Activated T-helper 1 cell treated with anti-CD3 and anti-CD28 coated beads, Interleukin-12 subunit alpha, Interleukin-12 subunit beta, Interleukin-2, Interleukin-4 antibody, amounts not matched to agents 30 ng/mL and 10 ng/mL and 1 ng/mL, durations not matched to agents 14 hours and 24 hours and 36 hours (primary cell): ENCODE measurements around the gene UFL1. TPM values are rescaled to one million over a fixed set of nuclear protein-coding genes. Genes with fewer than 3 reads are reported as not detected.
A peak's percentile ranks its signal among the peaks of the same experiment; 100 is the strongest.
"Not testable (repeated sequence)": the region's sequence is repeated elsewhere in the genome, so short reads cannot be mapped to it uniquely, and the experiment has no call there.

Source experiments
- DNase-seq: peaks from one replicate; pipeline ENCODE4 v3.0.0; 2021; ENCODE audit warnings: low spot score
- H3K27ac Mint-ChIP-seq: one replicate; pipeline ENCODE4 v1.8.0; 2021; ENCODE audit warnings: mild to moderate bottlenecking, mixed read lengths
- H3K27me3 Mint-ChIP-seq: one replicate; pipeline ENCODE4 v1.8.0; 2022; ENCODE audit warnings: mild to moderate bottlenecking, moderate library complexity, mixed read lengths; ENCODE audit not compliant: insufficient read depth
- H3K36me3 Mint-ChIP-seq: one replicate; pipeline ENCODE4 v1.8.0; 2021; ENCODE audit warnings: low read depth, mixed read lengths
- H3K4me1 Mint-ChIP-seq: one replicate; pipeline ENCODE4 v1.8.0; 2021; ENCODE audit warnings: low read depth, mixed read lengths
- H3K4me3 Mint-ChIP-seq: one replicate; pipeline ENCODE4 v1.8.0; 2021; ENCODE audit warnings: mild to moderate bottlenecking, moderate library complexity, mixed read lengths
- H3K9me3 Mint-ChIP-seq: one replicate; pipeline ENCODE4 v1.8.0; 2021; ENCODE audit warnings: mixed read lengths
- intact Hi-C: fragments of 100-400 bp; cut with micrococcal nuclease; formaldehyde crosslinking; loops from one replicate; pipeline ENCODE4 v1.15.1; 2024
- total RNA-seq: library from RNA; stranded (reverse); gene quantifications from 2 replicates; pipeline ENCODE4 v1.2.3, GENCODE V29; 2022

UFL1 gene
- 22.0 and 22.7 TPM in 2 replicates for total RNA-seq

GRCh38 chr6:96521644-96522464 is at the start of gene UFL1:
Gene UFL1, plus strand, starts transcription at chr6:96521806. Its CDS starts 68 bp downstream, at chr6:96521874.
- H3K36me3 Mint-ChIP-seq: peaks cover 9% of the 10 kb centered on the region
- no peaks in the 10 kb centered on the region for H3K27me3 Mint-ChIP-seq
- H3K4me3 Mint-ChIP-seq: peak within 1 kb of the TSS; percentile 100
- intact Hi-C loops: loop anchor here (1.0 to 5.0 kb wide), 8 partner anchors 56 to 945 kb away; partner anchors contain the start of genes GPR63, KLHL32, MANEA and MMS22L
- no peaks in the 10 kb centered on the region for H3K9me3 Mint-ChIP-seq
- H3K27ac Mint-ChIP-seq: peak within 1 kb of the TSS; percentile 100
- peaks cover 24% of the 10 kb centered on the region for H3K4me1 Mint-ChIP-seq
- peak; percentile 89 for DNase-seq

DNA sequence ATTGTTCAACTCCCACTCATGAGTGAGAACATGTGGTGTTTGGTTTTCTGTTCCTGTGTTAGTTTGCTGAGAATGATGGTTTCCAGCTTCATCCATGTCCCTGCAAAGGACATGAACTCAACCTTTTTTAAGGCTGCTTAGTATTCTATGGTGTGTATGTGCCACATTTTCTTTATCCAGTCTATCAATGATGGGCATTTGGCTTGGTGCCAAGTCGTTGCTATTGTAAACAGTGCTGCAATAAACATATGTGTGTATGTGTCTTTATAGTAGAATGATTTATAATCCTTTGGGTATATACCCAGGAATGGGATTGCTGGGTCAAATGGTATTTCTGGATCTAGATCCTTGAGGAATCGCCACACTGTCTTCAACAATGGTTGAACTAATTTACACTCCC is 49.3 kb upstream of the UFL1 start:
- H3K36me3 Mint-ChIP-seq, H3K4me3 Mint-ChIP-seq, intact Hi-C loops, DNase-seq, H3K27ac Mint-ChIP-seq, H3K9me3 Mint-ChIP-seq: not testable (repeated sequence)
- Mint-ChIP-seq H3K4me1 (peaks cover 12% of the 10 kb centered on the region), H3K27me3 (peaks cover 16% of the 10 kb centered on the region)

DNA sequence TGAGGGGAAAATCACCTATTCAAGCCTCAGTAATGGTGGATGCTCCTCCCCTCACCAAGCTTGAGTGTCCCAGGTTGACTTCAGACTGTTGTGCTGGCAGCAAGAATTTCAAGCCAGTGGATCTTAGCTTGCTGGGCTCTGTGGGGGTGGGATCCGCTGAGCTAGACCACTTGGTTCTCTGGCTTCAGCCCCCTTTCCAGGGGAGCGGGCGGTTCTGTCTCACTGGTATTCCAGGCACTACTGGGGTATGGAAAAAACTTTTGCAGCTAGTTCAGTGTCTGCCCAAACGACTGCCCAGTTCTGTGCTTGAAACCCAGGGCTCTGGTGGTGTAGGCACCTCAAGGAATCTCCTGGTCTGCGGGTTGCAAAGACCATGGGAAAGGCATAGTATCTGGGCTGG is 42.9 kb upstream of the UFL1 start:
- DNase-seq: no peak
- Mint-ChIP-seq H3K9me3 (peaks cover 13% of the 10 kb centered on the region), H3K36me3 (no peaks in the 10 kb centered on the region), H3K27me3 (no peaks in the 10 kb centered on the region), H3K4me1 (no peaks in the 10 kb centered on the region), H3K4me3 (no peak overlapping the region), H3K27ac (no peak overlapping the region)
- intact Hi-C loops: no loop called here

GRCh38 chr6:96491926-96492325 is 29.7 kb upstream of the UFL1 start:
- no peak for DNase-seq
- no peaks in the 10 kb centered on the region for H3K36me3 Mint-ChIP-seq
- H3K4me3 Mint-ChIP-seq: no peak overlapping the region
- H3K27ac Mint-ChIP-seq: no peak overlapping the region
- H3K27me3 Mint-ChIP-seq: peaks cover 2% of the 10 kb centered on the region
- H3K9me3 Mint-ChIP-seq: peaks cover 26% of the 10 kb centered on the region
- no peaks in the 10 kb centered on the region for H3K4me1 Mint-ChIP-seq
- intact Hi-C loops: no loop called here

- H3K4me3 Mint-ChIP-seq: no peak overlapping the region
- peak; percentile 24 for DNase-seq
- no peak overlapping the region for H3K27ac Mint-ChIP-seq
- H3K27me3 Mint-ChIP-seq: no peaks in the 10 kb centered on the region
- H3K4me1 Mint-ChIP-seq: peaks cover 8% of the 10 kb centered on the region
- H3K9me3 Mint-ChIP-seq: peaks cover 24% of the 10 kb centered on the region
- H3K36me3 Mint-ChIP-seq: no peaks in the 10 kb centered on the region
- intact Hi-C loops: no loop called here
Observed at GRCh38 chr6:96499781-96500180, 21.8 kb upstream of the UFL1 start.

GRCh38 chr6:96502915-96503314 is 18.7 kb upstream of the UFL1 start:
- H3K27ac Mint-ChIP-seq: no peak overlapping the region
- H3K36me3 Mint-ChIP-seq: no peaks in the 10 kb centered on the region
- H3K4me1 Mint-ChIP-seq: peaks cover 8% of the 10 kb centered on the region
- intact Hi-C loops: no loop called here
- no peak for DNase-seq
- peaks cover 13% of the 10 kb centered on the region for H3K9me3 Mint-ChIP-seq
- no peaks in the 10 kb centered on the region for H3K27me3 Mint-ChIP-seq
- H3K4me3 Mint-ChIP-seq: no peak overlapping the region

- H3K4me3 Mint-ChIP-seq: no peak overlapping the region
- H3K36me3 Mint-ChIP-seq: peaks cover 6% of the 10 kb centered on the region
- DNase-seq: no peak
- no peaks in the 10 kb centered on the region for H3K27me3 Mint-ChIP-seq
- no peak overlapping the region for H3K27ac Mint-ChIP-seq
- H3K9me3 Mint-ChIP-seq: peaks cover 9% of the 10 kb centered on the region
- intact Hi-C loops: no loop called here
- H3K4me1 Mint-ChIP-seq: no peaks in the 10 kb centered on the region
Observed at GRCh38 chr6:96505363-96505762, 16.2 kb upstream of the UFL1 start.

GRCh38 chr6:96509281-96509680 is 12.3 kb upstream of the UFL1 start:
- H3K27ac Mint-ChIP-seq: no peak overlapping the region
- intact Hi-C loops: no loop called here
- no peaks in the 10 kb centered on the region for H3K27me3 Mint-ChIP-seq
- peaks cover 7% of the 10 kb centered on the region for H3K9me3 Mint-ChIP-seq
- peaks cover 16% of the 10 kb centered on the region for H3K36me3 Mint-ChIP-seq
- no peaks in the 10 kb centered on the region for H3K4me1 Mint-ChIP-seq
- H3K4me3 Mint-ChIP-seq: no peak overlapping the region
- no peak for DNase-seq

GRCh38 chr6:96520171-96521115 is 1.2 kb upstream of the UFL1 start:
- no peak overlapping the region for H3K27ac Mint-ChIP-seq
- intact Hi-C loops: loop anchor here (1.0 to 5.0 kb wide), 7 partner anchors 54 to 943 kb away; partner anchors contain the start of genes GPR63, KLHL32, MANEA and NDUFAF4

GRCh38 chr6:96521306-96521643 is 331 bp upstream of the UFL1 start:
- Mint-ChIP-seq H3K9me3 (no peaks in the 10 kb centered on the region), H3K4me1 (peaks cover 24% of the 10 kb centered on the region), H3K36me3 (peaks cover 7% of the 10 kb centered on the region), H3K4me3 (peak overlapping the region; percentile 100), H3K27ac (peak overlapping the region; percentile 100), H3K27me3 (no peaks in the 10 kb centered on the region)
- DNase-seq: no peak
- intact Hi-C loops: loop anchor here (1.0 to 5.0 kb wide), 7 partner anchors 55 to 944 kb away; partner anchors contain the start of genes GPR63, KLHL32, MANEA and NDUFAF4

More at GRCh38 chr6:96520171-96521115, 1.2 kb upstream of the UFL1 start:
- DNase-seq: no peak
- Mint-ChIP-seq H3K36me3 (peaks cover 4% of the 10 kb centered on the region), H3K27me3 (no peaks in the 10 kb centered on the region), H3K4me1 (peaks cover 24% of the 10 kb centered on the region), H3K4me3 (peak overlapping the region; percentile 100), H3K9me3 (no peaks in the 10 kb centered on the region)

GRCh38 chr6:96522465-96523009 is 931 bp downstream of the UFL1 start:
- DNase-seq: no peak
- intact Hi-C loops: loop anchor here (1.0 to 5.0 kb wide), 2 partner anchors 535 to 761 kb away; partner anchors contain the start of gene MMS22L
- H3K36me3 Mint-ChIP-seq: peaks cover 14% of the 10 kb centered on the region
- H3K9me3 Mint-ChIP-seq: no peaks in the 10 kb centered on the region
- peak overlapping the region; percentile 100 for H3K27ac Mint-ChIP-seq
- H3K27me3 Mint-ChIP-seq: no peaks in the 10 kb centered on the region
- H3K4me1 Mint-ChIP-seq: peaks cover 28% of the 10 kb centered on the region
- peak overlapping the region; percentile 100 for H3K4me3 Mint-ChIP-seq

DNA sequence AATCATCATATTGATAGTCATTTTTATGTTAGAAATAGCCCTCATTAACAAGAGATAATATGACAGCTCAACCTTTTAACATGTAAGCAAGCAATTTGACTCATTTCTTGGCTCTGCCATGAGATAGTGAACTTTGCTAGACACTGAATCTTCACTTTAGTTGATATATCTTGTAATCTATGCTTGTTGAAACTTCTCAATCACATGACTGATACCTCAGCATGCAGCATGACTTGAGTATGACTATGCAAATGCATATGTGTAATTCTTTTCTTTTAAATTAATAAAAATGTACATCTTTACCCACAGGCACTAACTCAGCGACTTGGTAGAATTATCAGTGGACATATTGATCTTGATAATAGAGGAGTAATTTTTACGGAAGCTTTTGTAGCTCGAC is 6.6 kb downstream of the UFL1 start:
- Mint-ChIP-seq H3K27me3 (no peaks in the 10 kb centered on the region), H3K36me3 (peaks cover 40% of the 10 kb centered on the region), H3K9me3 (no peaks in the 10 kb centered on the region), H3K4me1 (peaks cover 9% of the 10 kb centered on the region), H3K4me3 (no peak overlapping the region), H3K27ac (no peak overlapping the region)
- intact Hi-C loops: no loop called here
- DNase-seq: no peak
